NCI-H774 (cell line): Measurements from ENCODE around the gene DEFB129.
"Not testable (repeated sequence)": the region's sequence is repeated elsewhere in the genome, so short reads cannot be mapped to it uniquely, and the experiment has no call there.

ENCODE experiments used
- DNase-seq: peaks from one replicate; lab custom pipeline; 2025; lab: John Stamatoyannopoulos, UW

Gene DEFB129, protein sequence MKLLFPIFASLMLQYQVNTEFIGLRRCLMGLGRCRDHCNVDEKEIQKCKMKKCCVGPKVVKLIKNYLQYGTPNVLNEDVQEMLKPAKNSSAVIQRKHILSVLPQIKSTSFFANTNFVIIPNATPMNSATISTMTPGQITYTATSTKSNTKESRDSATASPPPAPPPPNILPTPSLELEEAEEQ

DNA sequence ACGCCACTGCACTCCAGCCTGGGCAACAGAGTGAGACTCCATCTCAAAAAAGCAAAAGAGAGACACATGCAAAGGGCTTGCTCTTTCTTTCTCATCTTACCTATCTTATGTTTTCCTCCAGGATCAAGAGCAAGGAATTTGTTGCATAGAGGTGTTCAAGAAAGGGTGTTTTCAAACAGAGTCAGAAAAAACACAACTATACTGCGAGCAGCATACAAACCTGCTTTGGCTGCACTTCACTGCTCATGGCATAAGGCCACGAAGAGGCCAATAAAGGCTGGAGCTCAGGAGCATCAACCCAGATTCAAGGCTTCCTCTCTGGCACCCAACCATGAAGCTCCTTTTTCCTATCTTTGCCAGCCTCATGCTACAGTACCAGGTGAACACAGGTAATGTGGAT lies at the start of gene DEFB129:
Gene DEFB129 (plus strand): TSS at position 301 of the 400 bp plus-strand sequence. CDS start 31 bp downstream, at position 332.
- DNase-seq, result no peak

DNA sequence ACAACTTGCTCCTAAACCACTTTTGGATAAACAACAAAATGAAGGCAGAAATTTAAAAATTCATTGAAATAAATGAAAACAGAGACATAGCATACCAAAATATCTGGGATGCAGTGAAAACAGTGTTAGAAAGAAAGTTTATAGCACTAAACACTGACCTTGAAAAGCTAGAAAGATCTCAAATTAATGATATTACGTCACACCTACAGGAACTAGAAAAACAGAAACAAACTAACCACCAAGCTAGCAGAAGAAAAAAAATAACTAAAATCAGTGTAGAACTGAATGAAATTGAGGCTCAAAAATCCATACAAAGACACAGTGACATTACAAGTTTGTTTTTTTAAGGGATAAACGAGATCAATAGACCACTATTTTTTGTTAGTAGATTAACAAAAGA lies 42.8 kb upstream of the DEFB129 start:
- DNase-seq, result no peak

DNA sequence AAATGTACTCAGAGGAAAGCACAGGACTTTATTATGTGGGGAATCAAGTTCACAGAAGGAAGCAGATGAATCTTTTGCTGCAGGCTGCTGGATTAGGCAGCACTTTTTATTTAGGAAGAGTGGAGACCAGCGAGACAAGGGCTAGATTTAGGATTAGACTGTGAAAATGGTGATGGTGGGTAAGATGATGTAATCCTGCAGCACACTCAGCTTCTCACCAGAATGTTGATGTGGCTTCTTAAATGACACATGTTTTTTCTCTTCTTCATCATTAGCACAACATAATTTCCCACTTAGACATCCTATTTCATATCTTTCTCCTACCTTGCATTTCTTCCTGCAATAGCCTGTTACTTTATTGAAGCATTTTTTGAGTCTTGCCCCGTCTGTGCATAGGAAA lies 39.3 kb upstream of the DEFB129 start:
- no peak for DNase-seq

DNA sequence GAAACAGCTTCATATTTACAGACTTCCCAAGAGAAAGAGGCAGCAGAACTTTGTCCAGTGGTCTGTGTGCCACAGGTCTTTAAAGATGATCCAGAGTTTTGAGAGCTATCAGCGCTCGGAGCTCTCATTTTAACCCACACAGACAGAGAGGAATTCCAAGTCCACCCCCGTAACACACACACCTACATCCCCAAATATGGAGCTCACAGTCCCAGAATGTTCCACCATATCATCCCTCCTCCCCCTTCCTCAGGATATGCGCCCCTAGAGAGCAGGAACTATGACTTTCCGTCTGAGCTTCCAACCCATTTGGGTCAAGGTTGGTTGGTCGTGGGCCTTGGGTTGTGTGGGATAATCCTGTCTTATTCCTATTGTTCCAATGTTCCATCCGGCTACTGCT lies 37.4 kb upstream of the DEFB129 start, which contains the start of gene DEFB128:
Gene DEFB128 (minus strand): TSS at position 101 of the 400 bp plus-strand sequence. CDS start 88 bp downstream, at position 13.
- DNase-seq, result no peak

DNA sequence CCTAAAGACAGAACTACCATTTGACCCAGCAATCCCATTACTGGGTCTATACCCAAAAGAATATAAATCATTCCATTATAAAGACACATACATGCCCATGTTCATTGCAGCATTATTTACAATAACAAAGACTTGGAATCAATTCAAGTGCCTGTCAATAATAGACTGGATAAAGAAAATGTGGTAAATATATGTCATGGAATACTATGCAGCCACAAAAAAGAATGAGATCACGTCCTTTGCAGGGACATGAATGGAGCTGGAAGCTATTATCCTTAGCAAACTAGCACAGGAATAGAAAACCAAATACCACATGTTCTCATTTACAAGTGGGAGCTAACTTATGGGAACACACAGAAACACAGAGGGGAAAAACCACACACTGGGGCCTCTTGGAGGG lies 28.8 kb upstream of the DEFB129 start:
- DNase-seq, result no peak

DNA sequence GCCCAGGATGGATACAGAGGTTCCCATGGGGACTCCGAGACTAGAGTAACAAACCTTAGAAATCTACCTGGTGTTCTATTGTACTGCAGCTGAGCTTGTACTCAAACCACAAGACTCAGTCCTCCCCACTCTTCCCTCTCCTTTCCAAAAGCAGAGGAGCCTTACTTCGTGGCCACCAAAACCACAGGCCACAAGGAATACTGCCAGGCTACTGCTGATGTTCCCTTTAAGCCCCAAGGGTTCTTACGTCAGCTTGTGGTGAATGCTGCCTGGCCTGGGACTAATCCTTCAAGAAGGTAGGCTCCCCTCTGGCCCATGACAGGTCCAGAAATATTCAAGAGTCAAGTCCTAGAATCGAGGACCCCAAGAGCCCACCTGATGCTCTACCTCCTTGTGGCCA lies 27.1 kb upstream of the DEFB129 start:
- no peak for DNase-seq

DNA sequence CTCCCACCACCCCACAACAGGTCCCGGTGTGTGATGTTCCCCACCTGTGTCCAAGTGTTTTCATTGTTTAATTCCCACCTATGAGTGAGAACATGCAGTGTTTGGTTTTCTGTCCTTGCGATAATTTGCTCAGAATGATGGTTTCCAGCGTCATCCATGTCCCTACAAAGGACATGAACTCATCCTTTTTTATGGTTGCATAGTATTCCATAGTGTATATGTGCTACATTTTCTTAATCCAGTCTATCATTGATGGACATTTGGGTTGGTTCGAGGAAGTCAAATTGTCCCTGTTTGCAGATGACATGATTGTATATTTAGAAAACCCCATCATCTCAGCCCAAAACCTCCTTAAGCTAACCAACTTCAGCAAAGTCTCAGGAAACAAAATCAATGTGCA lies 23.4 kb upstream of the DEFB129 start:
- DNase-seq, result not testable (repeated sequence)

DNA sequence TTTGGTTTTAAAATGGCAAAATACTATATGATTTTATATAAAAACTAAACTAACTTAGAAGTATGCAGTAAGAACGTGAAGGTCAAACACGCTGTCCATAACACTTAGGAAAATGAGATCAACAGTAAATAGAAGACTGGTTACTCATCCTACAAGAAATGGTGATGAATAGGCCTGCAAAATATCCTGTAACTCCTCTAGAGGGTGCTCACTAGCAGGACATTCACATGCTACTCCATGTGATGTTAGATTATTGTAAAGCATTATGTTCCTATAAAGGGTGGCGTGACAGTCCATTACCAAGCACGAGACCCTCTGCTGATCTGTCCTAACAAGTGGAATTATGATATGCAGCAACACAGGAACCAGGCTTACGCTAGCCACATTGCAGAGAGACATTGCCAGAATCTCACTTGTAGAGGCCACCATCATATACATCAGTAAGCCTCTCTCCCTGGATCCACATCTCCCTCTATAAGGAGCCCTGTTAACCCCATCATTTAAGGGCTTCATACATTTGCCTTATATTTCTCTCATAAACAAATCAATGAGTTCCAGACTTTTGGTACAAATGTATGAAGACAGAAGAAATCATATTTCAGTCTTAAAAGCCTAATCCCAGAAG lies 18.0 kb upstream of the DEFB129 start:
- peak; percentile 15 for DNase-seq

DNA sequence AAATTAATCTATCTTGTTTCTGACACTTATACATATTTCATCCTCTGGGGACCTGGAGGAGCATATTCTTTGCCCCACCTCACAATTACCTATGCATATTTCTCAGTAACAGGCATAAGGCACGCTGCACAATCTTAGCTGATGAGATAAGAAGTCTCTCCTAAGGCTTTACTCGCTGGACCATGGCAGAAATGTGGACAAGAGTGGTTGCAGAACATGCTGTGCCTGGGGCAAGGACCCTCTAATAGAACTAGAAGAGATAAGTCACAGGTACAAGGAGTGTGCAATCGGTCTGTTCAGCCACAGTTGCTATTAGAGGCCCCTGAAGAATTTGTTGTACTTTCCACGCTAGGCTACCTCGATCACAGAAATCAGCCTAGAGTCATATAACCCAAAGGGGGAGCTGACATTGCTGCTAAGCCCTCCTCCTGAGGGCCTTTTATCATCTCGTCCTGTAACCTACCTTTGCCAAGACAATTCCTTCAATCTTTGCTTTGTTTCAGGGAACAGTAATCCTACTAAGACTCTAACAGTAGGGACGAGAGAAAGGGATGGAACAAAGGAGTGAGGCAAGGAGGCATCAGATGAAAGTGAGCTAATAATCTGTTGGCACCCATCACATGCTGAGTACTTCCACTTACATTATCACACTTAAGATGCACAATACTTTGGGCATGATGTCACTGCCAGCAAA lies 16.1 kb upstream of the DEFB129 start:
- DNase-seq, result no peak

DNA sequence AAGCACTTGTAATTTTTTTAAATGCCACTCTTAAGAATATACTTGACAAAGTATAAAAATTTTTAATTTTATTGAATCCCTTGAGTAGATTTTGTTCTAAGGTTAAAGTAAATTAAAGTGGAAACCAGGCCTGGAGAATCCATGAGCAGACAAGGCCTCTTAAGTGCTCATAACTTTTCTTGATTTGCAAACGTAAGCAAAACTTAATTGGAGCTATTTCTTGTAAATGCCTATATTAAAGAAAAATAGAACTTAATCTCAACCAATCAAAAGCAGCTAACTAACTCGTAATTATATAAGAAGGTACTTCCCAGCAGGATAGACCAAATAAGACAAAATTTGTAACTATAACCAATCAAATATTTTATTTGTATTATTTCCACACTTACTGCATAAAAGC lies 12.7 kb upstream of the DEFB129 start:
- DNase-seq, result no peak

DNA sequence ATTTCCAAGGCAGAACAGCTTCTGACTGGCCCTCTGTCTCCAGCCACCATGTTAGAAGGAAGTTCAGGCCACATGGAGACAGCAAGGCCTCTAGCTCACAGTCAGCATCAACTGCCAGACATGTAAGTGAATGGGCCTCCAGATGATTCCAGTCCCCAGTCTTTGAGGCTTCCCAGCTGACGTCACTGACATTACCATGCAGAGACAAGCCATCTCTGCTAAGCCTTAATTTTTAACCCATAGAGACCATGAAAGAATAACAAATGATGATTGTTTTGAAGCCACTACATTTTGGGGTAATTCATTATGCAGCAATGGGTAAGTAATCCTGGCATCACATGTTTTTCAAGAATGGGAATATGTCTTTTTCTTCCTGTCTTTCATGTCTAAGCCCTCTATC lies 11.3 kb upstream of the DEFB129 start:
- DNase-seq, result no peak

DNA sequence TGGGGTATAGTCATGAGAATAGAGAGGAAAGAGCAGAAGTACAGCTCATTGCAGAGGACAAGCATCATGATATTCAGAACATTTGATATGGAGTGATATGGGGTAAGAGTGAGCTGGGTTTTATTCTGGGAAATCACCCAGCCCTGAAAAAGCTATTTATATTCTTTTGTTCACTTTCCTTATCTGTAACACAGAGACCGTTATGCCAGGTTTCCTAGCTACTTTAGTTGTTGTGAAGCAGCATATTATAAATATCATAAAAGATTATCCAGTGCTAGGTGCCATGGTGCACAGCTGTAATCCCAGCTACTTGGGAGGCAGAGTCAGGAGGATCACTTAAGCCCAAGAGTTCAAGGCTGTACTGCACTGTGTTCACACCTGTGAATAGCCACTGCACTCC lies 9.8 kb upstream of the DEFB129 start:
- no peak for DNase-seq

DNA sequence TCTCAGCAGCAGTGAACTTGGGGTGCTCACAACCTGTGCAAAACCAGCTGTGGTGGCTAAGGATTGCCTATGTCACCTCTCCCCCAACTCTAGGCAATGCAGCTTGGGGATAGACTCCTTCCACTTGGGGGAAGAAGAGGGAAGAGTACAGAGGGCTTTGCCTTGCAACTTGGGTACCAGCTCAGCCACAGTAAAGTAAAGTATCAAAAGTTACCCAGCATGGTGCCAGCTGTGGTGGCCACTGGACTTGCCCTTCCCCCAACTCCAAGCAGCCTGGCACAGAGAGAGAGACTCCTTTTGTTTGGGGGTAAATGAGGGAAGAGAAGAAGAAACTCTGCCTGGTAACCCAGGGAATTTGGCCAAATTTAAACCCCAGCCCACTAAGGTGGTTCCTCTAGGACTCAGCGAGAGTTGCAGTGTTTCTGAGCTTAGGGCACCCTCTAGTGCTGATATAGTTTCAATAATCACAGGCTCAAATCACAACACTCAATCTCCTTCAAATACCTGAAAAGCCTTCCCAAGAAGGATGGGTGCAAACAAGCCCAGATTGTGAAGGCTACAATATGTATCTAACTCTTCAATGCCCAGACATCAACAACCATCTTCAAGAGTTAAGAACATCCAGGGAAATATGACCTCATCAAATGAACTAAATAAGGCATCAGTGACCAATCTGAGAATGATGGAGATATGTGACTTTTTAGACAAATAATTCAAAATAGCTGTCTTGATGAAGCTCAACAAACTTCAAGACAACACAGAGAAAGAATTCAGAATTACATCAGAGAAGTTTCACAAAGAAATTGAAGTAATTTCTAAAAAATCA lies 7.6 kb upstream of the DEFB129 start:
- no peak for DNase-seq

DNA sequence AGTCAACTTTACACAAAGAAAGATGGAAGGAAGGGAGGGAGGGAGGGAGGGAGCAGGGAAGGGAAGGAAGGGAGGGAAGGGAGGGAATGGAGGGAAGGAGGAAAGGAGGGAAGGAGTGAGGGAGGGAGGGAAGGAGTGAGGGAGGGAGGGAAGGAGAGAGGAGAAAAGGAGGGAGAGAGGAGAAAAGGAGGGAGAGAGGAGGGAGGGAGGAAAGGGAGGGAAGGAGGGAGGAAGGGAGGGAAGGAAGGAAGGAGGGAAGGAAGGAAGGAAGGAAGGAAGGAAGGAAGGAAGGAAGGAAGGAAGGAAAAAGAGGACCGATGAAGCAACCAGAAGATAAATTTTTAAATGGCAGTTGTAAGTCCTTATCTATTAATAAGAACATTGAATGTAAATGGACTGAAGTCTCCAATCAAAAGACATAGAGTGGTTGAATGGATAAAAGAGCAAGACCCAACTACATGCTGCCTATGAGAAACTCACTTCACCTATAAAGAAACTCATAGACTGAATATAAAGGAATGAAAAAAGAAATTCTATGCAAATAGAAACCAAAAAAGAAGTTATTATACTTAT lies 5.7 kb upstream of the DEFB129 start:
- DNase-seq, result no peak

DNA sequence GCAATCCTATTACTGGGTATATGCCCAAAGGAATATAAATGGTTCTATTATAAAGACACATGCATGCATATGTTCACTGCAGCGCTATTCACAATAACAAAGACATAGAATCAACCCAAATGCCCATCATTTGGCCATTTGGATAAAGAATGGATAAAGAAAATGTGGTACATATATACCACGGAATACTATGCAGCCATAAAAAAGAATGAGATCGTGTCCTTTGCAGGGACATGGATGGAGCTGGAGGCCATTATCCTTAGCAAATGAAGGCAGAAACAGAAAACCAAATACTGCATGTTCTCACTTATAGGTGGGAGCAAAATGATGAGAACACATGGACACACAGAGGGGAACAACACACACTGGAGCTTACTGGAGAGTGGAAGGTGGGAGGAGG lies 1.2 kb upstream of the DEFB129 start:
- not testable (repeated sequence) for DNase-seq

DNA sequence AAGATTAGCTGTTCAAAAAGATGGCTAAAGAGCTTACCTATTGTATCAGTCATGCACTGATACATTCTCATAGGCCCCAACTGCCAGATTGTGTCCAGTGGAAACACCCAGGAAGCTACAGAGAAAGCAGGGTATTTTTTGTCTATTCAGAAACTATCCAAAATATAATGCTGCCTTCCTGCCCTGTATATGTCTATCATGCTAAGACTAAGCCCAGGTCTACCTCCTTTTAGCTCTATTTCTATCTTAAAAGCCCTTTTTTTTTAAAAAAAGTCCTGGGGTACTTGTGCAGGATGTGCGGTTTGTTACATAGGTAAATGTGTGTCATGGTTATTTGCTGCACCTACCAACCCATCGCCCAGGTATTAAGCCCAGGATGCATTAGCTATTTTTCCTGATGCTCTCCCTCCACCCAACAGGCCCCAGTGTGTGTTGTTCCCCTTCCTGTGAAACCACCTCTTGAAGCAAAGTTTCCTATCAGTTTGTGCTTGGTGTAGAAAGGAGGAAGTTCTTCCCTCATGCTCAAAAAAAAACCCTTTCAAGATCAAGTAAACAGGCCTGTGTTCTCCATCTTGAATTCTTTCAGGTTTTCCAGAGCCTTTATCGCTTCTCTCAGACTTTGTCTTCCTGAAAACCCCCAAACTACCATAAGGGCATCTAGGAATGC lies 514 bp downstream of the DEFB129 start:
- no peak for DNase-seq

DNA sequence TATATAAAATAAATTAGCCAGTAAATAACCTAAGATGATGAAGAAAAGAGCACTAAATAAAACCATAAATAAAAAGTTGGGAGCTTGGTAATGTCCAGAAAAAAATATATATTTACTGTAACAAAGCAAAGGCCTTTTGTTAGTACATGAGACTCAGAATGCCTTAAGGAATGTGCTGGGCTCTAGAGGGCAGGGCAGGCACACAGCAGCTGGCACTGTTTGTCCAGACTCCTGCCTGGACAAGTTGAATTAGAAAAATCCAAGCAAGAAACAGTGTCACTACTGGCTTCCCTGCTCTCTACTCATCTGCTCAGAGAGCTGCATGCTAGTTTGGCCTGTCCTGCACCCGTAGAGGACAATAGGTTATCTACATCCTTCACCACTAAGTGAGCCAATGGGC lies 8.8 kb downstream of the DEFB129 start:
- no peak for DNase-seq

DNA sequence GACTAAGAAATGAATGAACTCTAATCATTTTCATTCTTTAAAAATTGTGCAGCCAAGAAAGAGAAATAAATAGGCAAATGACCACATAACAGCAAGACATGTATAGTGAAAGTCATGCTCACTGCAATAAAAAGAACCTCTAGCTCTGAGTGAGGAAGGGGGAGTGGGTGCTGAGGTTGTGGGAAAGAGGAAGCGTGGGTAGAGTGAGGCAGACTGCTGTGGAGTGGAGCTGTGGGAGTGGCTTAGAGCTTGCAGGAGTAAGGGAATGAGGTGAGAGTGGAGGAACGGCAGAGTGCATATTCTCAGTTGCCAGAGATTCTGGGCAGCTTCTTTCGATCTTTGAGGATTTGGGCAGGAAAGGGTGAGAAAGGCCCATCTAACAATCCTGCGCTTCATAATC lies 10.4 kb downstream of the DEFB129 start:
- DNase-seq, result no peak

DNA sequence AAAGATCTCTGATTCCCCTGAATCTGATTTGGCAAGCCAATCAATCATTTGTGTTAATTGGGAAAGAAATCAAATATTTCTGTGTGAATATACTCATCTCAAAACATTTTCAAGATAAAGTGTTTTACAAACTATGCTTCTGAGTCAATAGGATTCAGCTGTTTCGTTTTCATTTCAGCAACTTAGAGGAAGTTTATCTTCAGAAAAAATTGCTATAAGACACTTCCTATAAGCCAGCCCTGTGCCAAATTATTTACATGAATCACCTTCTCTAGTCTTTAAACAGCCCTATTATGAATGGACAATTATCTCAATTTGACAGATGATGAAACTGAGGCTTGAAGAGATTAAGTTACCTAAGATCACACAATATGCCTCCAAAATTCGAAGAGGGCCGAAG lies 10.9 kb downstream of the DEFB129 start:
- no peak for DNase-seq

DNA sequence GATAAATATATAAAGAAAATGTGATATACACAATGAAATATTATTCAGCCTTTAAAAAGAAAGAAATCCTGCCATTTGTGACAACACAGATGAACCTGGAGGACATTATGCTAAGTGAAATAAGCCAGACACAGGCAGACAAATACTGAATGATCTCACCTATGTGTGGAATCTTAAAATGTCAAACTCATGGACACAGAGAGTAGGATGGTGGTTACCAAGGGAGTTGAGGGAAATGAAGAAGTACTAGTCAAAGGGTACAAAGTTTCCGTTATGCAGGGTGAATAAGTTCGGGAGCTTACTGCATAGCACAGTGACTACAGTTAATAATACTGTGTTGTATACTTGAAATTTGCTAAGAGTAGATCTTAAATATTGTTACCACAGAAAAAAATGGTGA lies 15.8 kb downstream of the DEFB129 start:
- no peak for DNase-seq

DNA sequence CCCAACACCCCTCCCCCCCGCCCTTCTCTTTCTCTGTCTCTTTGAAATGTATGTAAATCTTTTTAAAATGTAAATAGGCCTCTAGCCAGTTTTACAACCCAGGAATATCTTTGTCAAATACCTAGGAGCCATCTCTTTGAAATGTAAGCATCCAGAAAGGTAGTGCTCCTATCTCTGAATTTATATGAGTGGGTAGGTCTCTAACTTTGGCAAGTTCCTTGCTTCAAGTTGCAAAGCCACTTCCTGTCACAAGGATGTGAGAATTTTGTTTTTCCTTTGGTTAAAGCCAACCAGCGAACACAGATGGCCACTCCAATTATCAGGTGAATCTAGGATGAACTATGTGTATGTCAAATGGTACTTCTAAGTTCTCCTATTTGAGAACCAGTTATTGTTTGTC lies 24.3 kb downstream of the DEFB129 start:
- no peak for DNase-seq

DNA sequence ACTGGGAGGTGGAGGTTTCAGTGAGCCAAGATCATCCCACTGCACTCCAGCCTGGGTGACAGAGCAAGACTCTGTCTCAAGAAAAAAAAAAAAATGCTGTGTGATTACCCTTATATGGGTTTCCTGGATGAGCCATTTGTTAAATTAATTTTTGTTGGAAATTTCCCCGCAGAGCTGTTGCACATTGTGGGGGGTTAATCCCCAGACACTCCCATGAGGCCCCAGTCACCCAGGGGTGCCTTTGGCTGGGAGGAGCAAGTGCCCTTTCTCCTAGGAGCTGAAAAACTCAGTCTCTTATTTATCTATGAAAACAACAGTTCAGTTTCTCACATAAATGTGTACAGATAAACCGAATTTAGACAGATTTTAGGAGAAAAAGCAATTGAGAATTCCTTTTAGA lies 25.7 kb downstream of the DEFB129 start:
- no peak for DNase-seq
